Measurements from ENCODE around the gene NTNG1. TPM values are rescaled to one million over a fixed set of nuclear protein-coding genes. Genes with fewer than 3 reads are reported as not detected.

The NTNG1 gene
- total RNA-seq, 2 experiments from 2014 or later = 2.3 to 5.9 TPM

- no peaks in the 10 kb centered on the region; the same call in 1 of the 2 replicates for H3K9me3 ChIP-seq (ENCODE audit: low read length)
- H3K9me2 ChIP-seq (ENCODE audit: insufficient read depth, low read length) = no peaks in the 10 kb centered on the region
- no peak overlapping the region for H3K4me2 ChIP-seq (ENCODE audit: low read length)
- H2AFZ ChIP-seq (ENCODE audit: low read length) = no peak overlapping the region
- CTCF ChIA-PET (ENCODE audit: unreplicated experiment) = no interaction called here
- no peak overlapping the region for H3K27ac ChIP-seq (ENCODE audit: low read depth, low read length, poor library complexity, severe bottlenecking)
- intact Hi-C loops (cut with micrococcal nuclease; ENCODE audit: unreplicated experiment) = no loop called here
- H3K4me3 ChIP-seq (ENCODE audit: low read depth, low read length, poor library complexity, severe bottlenecking) = no peak overlapping the region
- no peak for DNase-seq (ENCODE audit: low spot score)
- no peaks in the 10 kb centered on the region for H4K20me1 ChIP-seq (ENCODE audit: insufficient read depth, low read length)
- no peaks in the 10 kb centered on the region for H3K79me2 ChIP-seq (ENCODE audit: insufficient read depth, low read depth, low read length)
- POLR2A ChIA-PET = interaction anchor here (0.6 to 1.1 kb wide), 5 partner anchors 15 to 1235 kb away, joined by 3 to 7 read pairs (median 4); no protein-coding TSS in a partner anchor
- no TSS peak for BruUV-seq (replicated peaks)
- no peaks in the 10 kb centered on the region; the same call in 1 of the 2 replicates for H3K36me3 ChIP-seq (ENCODE audit: insufficient read depth, low read length)
- TF ChIP-seq EZH2phosphoT487 (IDR thresholded peaks at IDR 0.05; ENCODE audit: borderline replicate concordance, low read depth, low read length) = no peak
- TF ChIP-seq, protein P1, sequence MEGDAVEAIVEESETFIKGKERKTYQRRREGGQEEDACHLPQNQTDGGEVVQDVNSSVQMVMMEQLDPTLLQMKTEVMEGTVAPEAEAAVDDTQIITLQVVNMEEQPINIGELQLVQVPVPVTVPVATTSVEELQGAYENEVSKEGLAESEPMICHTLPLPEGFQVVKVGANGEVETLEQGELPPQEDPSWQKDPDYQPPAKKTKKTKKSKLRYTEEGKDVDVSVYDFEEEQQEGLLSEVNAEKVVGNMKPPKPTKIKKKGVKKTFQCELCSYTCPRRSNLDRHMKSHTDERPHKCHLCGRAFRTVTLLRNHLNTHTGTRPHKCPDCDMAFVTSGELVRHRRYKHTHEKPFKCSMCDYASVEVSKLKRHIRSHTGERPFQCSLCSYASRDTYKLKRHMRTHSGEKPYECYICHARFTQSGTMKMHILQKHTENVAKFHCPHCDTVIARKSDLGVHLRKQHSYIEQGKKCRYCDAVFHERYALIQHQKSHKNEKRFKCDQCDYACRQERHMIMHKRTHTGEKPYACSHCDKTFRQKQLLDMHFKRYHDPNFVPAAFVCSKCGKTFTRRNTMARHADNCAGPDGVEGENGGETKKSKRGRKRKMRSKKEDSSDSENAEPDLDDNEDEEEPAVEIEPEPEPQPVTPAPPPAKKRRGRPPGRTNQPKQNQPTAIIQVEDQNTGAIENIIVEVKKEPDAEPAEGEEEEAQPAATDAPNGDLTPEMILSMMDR (conservative IDR thresholded peaks at IDR 0.05; ENCODE audit: low read length) = no peak
- H3K4me1 ChIP-seq (ENCODE audit: insufficient read depth, low read length, poor library complexity, severe bottlenecking) = no peaks in the 10 kb centered on the region
Measured at GRCh38 chr1:107344268-107344760, 203.5 kb downstream of the NTNG1 start.

DNA sequence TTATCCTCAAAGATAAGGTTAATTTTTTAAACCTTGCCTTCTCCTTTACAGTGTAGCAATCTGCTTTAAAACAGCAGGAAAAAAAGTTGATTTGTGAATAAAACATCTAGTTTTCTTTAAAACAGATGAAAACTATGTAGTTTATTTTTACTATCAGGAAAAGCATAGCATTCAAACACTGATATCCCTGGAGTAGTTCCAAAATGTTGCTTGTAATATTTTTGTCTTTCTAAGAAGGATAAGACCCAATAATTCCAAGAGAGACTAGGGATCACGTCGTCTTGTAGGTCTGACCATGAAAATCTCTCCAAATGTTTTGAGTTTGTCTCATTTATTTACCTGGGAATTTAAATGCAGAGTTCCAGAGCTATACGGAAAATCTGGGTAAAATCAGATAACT is 204.0 kb downstream of the NTNG1 start:
- Histone ChIP-seq H3K4me3 (ENCODE audit: low read depth, low read length, poor library complexity, severe bottlenecking) (no peak overlapping the region), H3K27ac (ENCODE audit: low read depth, low read length, poor library complexity, severe bottlenecking) (no peak overlapping the region), H2AFZ (ENCODE audit: low read length) (no peak overlapping the region), H3K9me2 (ENCODE audit: insufficient read depth, low read length) (no peaks in the 10 kb centered on the region), H3K4me2 (ENCODE audit: low read length) (no peak overlapping the region), H3K4me1 (ENCODE audit: insufficient read depth, low read length, poor library complexity, severe bottlenecking) (no peaks in the 10 kb centered on the region), H3K36me3 (ENCODE audit: insufficient read depth, low read length) (no peaks in the 10 kb centered on the region; the same call in 1 of the 2 replicates), H3K79me2 (ENCODE audit: insufficient read depth, low read depth, low read length) (no peaks in the 10 kb centered on the region), H3K9me3 (ENCODE audit: low read length) (no peaks in the 10 kb centered on the region; the same call in 1 of the 2 replicates), H4K20me1 (ENCODE audit: insufficient read depth, low read length) (no peaks in the 10 kb centered on the region)
- TF ChIP-seq, protein P1 (conservative IDR thresholded peaks at IDR 0.05; ENCODE audit: low read length) = no peak
- TF ChIP-seq EZH2phosphoT487 (IDR thresholded peaks at IDR 0.05; ENCODE audit: borderline replicate concordance, low read depth, low read length) = no peak
- intact Hi-C loops (cut with micrococcal nuclease; ENCODE audit: unreplicated experiment) = no loop called here
- POLR2A ChIA-PET = interaction anchor here (0.6 to 1.1 kb wide), 3 partner anchors 10 to 1235 kb away, joined by 3 to 4 read pairs (median 3); no protein-coding TSS in a partner anchor
- CTCF ChIA-PET (ENCODE audit: unreplicated experiment) = no interaction called here
- DNase-seq (ENCODE audit: low spot score) = no peak
- BruUV-seq (replicated peaks) = no TSS peak

- CTCF ChIA-PET (ENCODE audit: unreplicated experiment) = no interaction called here
Measured at GRCh38 chr1:107352850-107353249, 212.0 kb downstream of the NTNG1 start.

More at GRCh38 chr1:107352850-107353249, 212.0 kb downstream of the NTNG1 start:
- peaks cover 21% of the 10 kb centered on the region; the same call in 1 of the 2 replicates for H3K9me3 ChIP-seq (ENCODE audit: low read length)
- peaks cover 32% of the 10 kb centered on the region for H3K36me3 ChIP-seq (ENCODE audit: insufficient read depth, low read length)
- H2AFZ ChIP-seq (ENCODE audit: low read length) = no peak overlapping the region
- intact Hi-C loops (cut with micrococcal nuclease; ENCODE audit: unreplicated experiment) = no loop called here
- BruUV-seq (replicated peaks) = no TSS peak
- H3K4me2 ChIP-seq (ENCODE audit: low read length) = no peak overlapping the region
- H3K4me1 ChIP-seq (ENCODE audit: insufficient read depth, low read length, poor library complexity, severe bottlenecking) = peaks cover 33% of the 10 kb centered on the region
- no peaks in the 10 kb centered on the region for H3K9me2 ChIP-seq (ENCODE audit: insufficient read depth, low read length)
- no peak for DNase-seq (ENCODE audit: low spot score)
- no peaks in the 10 kb centered on the region for H4K20me1 ChIP-seq (ENCODE audit: insufficient read depth, low read length)
- TF ChIP-seq, protein P1 (conservative IDR thresholded peaks at IDR 0.05; ENCODE audit: low read length) = no peak
- no peak for TF ChIP-seq EZH2phosphoT487 (IDR thresholded peaks at IDR 0.05; ENCODE audit: borderline replicate concordance, low read depth, low read length)
- POLR2A ChIA-PET = no interaction called here
- H3K79me2 ChIP-seq (ENCODE audit: insufficient read depth, low read depth, low read length) = no peaks in the 10 kb centered on the region; the same call in 1 of the 2 replicates
- no peak overlapping the region for H3K4me3 ChIP-seq (ENCODE audit: low read depth, low read length, poor library complexity, severe bottlenecking)
- no peak overlapping the region for H3K27ac ChIP-seq (ENCODE audit: low read depth, low read length, poor library complexity, severe bottlenecking)
